Kidney (tissue), 14 donors: Measurements from ENCODE around the gene TOLLIP. TPM values are rescaled to one million over a fixed set of nuclear protein-coding genes. Genes with fewer than 3 reads are reported as not detected.

Experiments
- DNase-seq, 5 donors: peaks; one replicate each; pipeline ENCODE4 v3.0.0-alpha.2; 2013 to 2020
- FAIRE-seq: peaks from 2 replicates; lab custom pipeline; 2012; peaks lifted over from hg19 to GRCh38; lab: Jason Lieb, UNC
- H3K27ac ChIP-seq, 2 donors: one replicate each; pipeline ENCODE4 v1.7.0; 2013; ENCODE audit warnings: low read depth in 2 of 2, low read length in 2 of 2, inconsistent platforms in 1 of 2
- H3K27me3 ChIP-seq: one replicate; pipeline ENCODE4 v1.7.1; 2013; ENCODE audit warnings: low read length, inconsistent platforms; ENCODE audit not compliant: control insufficient read depth, insufficient read depth
- H3K36me3 ChIP-seq, 3 donors: one replicate each; pipeline versions ENCODE4 v1.7.0 to v1.7.1; 2013; ENCODE audit warnings: low read length in 3 of 3, control low read depth in 1 of 3, inconsistent platforms in 1 of 3; ENCODE audit not compliant: insufficient read depth in 3 of 3, control insufficient read depth in 2 of 3
- H3K4me1 ChIP-seq, 3 donors: one replicate each; pipeline versions ENCODE4 v1.7.0 to v1.7.1; 2013; ENCODE audit warnings: low read length in 3 of 3, inconsistent platforms in 1 of 3, low read depth in 1 of 3; ENCODE audit not compliant: control insufficient read depth in 2 of 3, insufficient read depth in 2 of 3
- H3K4me3 ChIP-seq, 3 donors: one replicate each; pipeline versions ENCODE4 v1.7.0 to v1.8.1; 2013; ENCODE audit warnings: low read length in 3 of 3, control low read depth in 1 of 3, inconsistent platforms in 1 of 3
- H3K9ac ChIP-seq, 3 donors: one replicate each; pipeline versions ENCODE4 v1.7.0 to v1.7.1; 2013; ENCODE audit warnings: low read length in 3 of 3, control low read depth in 1 of 3, inconsistent platforms in 1 of 3
- H3K9me3 ChIP-seq, 3 donors: one replicate each; pipeline versions ENCODE4 v1.7.0 to v1.7.1; 2013; ENCODE audit warnings: low read length in 3 of 3, control low read depth in 1 of 3, inconsistent platforms in 1 of 3; ENCODE audit not compliant: control insufficient read depth in 2 of 3, insufficient read depth in 1 of 3
- intact Hi-C: fragments of 100-400 bp; cut with DNase I; formaldehyde crosslinking; loops from one replicate; pipeline ENCODE4 v1.11.1; 2022
- polyA plus RNA-seq: library from polyadenylated mRNA; stranded (reverse); fragments of 350-450 nt; fragmentation: Illumina TruSeq; extraction: RNeasy Lipid Tissue Mini Kit (QIAGEN cat#74804); gene quantifications from one replicate; pipeline ENCODE4 v1.2.3, GENCODE V29; 2014; ENCODE audit warnings: low read depth, low replicate concordance; ENCODE audit not compliant: insufficient read depth
- total RNA-seq: library from RNA; stranded (reverse); fragmentation: NEBNext Ultra II Directional; extraction: Animal tissue kit (Norgen Biotek cat#: 25700); gene quantifications from one replicate; pipeline ENCODE4 v1.2.1, GENCODE V29; 2021
- TF ChIP-seq, protein P1 (sequence below): IDR thresholded peaks from 3 replicates; pipeline ENCODE4 v1.5.1; 2012; ENCODE audit warnings: mild to moderate bottlenecking, moderate library complexity, borderline replicate concordance; ENCODE audit not compliant: insufficient read depth; ENCODE audit errors: extremely low read depth
- donor health status: control.
- donor health status: control.
- donor health status: control.
- donor health status: control.
- donor health status: control.
- donor health status: DM: yes; HTN: yes; CAD: no.
- donor health status: Normal renal cell carcinoma (clear cell type).

Gene TOLLIP
- total and polyA plus RNA-seq, 2 donors from 2014 or later: 65.5 to 88.0 TPM

DNA sequence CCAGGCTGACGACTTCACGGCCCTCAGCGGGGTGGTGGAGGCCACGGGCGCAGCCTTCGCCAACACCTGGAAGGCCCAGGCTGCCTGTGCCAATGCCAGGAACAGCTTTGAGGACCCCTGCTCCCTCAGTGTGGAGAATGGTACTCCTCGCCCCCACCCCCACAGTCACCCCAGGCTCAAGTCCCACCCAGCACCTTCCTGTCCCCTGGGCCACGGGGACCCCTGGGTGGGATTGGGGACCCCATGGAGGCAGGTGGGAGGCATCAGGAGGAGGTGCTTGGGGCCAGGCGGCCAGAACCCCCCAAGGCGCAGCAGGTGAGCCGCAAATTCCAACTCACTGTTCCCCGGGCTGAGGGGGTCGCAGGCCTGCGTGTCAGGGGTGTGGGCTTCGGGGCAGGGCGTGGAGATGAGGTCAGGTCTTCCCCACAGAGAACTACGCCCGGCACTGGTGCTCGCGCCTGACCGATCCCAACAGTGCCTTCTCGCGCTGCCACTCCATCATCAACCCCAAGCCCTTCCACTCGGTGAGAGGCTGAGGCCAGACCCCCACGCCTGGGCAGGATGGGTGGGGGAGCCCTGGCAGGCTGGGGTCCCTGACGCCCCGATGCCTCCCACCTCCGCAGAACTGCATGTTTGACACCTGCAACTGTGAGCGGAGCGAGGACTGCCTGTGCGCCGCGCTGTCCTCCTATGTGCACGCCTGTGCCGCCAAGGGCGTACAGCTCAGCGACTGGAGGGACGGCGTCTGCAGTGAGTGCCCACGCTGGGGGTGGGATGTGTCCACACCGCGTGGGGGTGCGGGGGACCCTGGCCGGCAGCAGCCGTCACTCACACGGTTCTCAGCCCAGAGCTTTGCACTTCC is 77.2 kb downstream of the TOLLIP start:
- Histone ChIP-seq H3K4me3 (no peak overlapping the region), H3K4me1 (no peaks in the 10 kb centered on the region), H3K9me3 (no peaks in the 10 kb centered on the region), H3K36me3 (no peaks in the 10 kb centered on the region), H3K9ac (no peak overlapping the region), H3K27ac (no peak overlapping the region), H3K27me3 (no peaks in the 10 kb centered on the region)
- DNase-seq: peak in 2 of 5 donors; percentile 26 to 59
- FAIRE-seq: no peak
- intact Hi-C loops: no loop called here
- TF ChIP-seq, protein P1, sequence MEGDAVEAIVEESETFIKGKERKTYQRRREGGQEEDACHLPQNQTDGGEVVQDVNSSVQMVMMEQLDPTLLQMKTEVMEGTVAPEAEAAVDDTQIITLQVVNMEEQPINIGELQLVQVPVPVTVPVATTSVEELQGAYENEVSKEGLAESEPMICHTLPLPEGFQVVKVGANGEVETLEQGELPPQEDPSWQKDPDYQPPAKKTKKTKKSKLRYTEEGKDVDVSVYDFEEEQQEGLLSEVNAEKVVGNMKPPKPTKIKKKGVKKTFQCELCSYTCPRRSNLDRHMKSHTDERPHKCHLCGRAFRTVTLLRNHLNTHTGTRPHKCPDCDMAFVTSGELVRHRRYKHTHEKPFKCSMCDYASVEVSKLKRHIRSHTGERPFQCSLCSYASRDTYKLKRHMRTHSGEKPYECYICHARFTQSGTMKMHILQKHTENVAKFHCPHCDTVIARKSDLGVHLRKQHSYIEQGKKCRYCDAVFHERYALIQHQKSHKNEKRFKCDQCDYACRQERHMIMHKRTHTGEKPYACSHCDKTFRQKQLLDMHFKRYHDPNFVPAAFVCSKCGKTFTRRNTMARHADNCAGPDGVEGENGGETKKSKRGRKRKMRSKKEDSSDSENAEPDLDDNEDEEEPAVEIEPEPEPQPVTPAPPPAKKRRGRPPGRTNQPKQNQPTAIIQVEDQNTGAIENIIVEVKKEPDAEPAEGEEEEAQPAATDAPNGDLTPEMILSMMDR: no peak

DNA sequence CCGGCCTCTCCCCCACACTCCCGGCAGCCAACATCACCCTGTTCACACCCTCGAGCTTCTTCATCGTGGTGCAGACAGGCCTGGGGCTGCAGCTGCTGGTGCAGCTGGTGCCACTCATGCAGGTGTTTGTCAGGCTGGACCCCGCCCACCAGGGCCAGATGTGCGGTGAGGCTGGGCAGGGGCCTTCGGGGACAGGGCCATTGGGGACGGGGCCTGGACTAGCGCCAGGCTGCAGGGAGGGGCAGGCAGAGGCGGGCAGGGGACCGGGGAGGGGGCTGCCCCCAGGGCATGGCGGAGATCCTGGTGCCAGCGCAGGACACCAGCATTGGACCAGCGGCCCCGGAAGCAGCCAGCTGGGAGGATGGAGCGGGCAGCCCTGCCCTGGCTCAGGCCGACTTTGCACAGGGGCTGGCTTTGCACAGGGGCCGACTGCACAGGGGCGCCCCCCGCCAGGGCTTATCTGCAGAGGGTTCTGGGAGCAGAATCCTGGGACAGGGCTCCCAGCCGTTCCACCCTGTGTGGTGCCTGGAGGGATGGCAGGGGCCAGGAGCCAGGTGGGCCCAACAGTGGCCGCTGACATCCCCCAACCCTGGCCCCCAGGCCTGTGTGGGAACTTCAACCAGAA is 77.9 kb downstream of the TOLLIP start:
- Histone ChIP-seq H3K9me3 (no peaks in the 10 kb centered on the region), H3K9ac (no peak overlapping the region), H3K4me1 (no peaks in the 10 kb centered on the region), H3K27me3 (no peaks in the 10 kb centered on the region), H3K27ac (no peak overlapping the region), H3K4me3 (no peak overlapping the region), H3K36me3 (no peaks in the 10 kb centered on the region)
- TF ChIP-seq, protein P1: no peak
- no peak for FAIRE-seq
- intact Hi-C loops: no loop called here
- peak in 2 of 5 donors; percentile 38 to 62 for DNase-seq

DNA sequence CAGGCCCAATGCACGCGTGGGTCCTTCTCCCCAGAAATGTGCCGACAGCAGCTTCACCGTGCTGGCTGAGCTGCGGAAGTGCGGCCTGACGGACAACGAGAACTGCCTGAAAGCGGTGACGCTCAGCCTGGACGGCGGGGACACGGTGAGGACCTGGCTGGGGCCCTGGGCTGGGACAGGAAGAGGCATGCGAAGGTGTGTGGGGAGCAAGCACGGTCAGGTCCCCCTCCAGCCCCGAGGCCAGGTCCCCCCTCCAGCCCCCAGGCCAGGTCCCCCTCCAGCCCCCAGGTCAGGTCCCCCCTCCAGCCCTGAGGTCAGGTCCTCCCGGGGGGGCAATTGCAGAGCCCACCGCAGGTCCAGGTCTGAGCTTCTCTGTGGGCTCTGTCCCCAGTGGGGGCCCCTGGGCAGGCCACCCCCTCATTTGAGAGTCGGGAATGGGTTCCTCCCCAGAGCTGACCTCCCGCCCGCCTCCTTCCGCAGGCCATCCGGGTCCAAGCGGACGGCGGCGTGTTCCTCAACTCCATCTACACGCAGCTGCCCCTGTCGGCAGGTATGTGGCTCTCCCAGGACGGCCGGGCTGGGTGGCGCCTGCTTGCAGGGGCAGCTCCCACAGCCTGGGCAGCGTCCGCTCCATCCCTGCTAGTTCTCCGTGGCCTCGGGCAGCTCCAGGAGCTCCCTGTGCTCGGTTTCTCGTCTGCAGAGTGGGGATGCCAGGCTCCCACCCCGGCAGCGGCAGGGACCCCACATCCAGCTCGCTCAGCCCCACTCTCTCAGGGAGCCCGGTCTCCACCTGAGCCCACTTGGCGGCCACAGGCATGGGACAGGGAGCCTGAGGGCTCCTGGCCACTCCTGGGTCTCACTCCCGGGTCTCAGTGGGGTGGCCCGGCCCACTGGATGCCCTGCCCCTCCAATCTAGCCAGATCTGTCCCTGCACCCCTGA is 78.7 kb downstream of the TOLLIP start:
- H3K36me3 ChIP-seq: no peaks in the 10 kb centered on the region
- no peak for FAIRE-seq
- no peaks in the 10 kb centered on the region for H3K27me3 ChIP-seq
- no peak overlapping the region for H3K4me3 ChIP-seq
- H3K9me3 ChIP-seq: no peaks in the 10 kb centered on the region
- peak in 4 of 5 donors; percentile 37 to 71 (median 52) for DNase-seq
- no peak overlapping the region for H3K9ac ChIP-seq
- TF ChIP-seq, protein P1: no peak
- H3K4me1 ChIP-seq: no peaks in the 10 kb centered on the region
- intact Hi-C loops: no loop called here
- no peak overlapping the region for H3K27ac ChIP-seq
